Muscle of leg (tissue), 11 donors: ENCODE data around the gene OSBPL6. TPM values are rescaled to one million over a fixed set of nuclear protein-coding genes. Genes with fewer than 3 reads are reported as not detected.
"Not testable (repeated sequence)": the region's sequence is repeated elsewhere in the genome, so short reads cannot be mapped to it uniquely, and the experiment has no call there.

Experiments
- DNase-seq: peaks from one replicate; pipeline ENCODE4 v3.0.0; 2013
- H3K27ac ChIP-seq: one replicate; pipeline ENCODE4 v1.5.1; 2013; ENCODE audit warnings: mild to moderate bottlenecking, low read length, control low read depth
- H3K27me3 ChIP-seq: one replicate; pipeline ENCODE4 v1.6.1; 2013; ENCODE audit warnings: low read length; ENCODE audit not compliant: control insufficient read depth, insufficient read depth
- H3K36me3 ChIP-seq: one replicate; pipeline ENCODE4 v1.6.1; 2013; ENCODE audit warnings: low read length; ENCODE audit not compliant: control insufficient read depth, insufficient read depth
- H3K4me1 ChIP-seq: one replicate; pipeline ENCODE4 v1.6.1; 2013; ENCODE audit warnings: low read length; ENCODE audit not compliant: control insufficient read depth, insufficient read depth
- H3K4me3 ChIP-seq: one replicate; pipeline ENCODE4 v1.5.1; 2013; ENCODE audit warnings: low read length, control low read depth
- H3K9me3 ChIP-seq: replicated peaks from 2 replicates; pipeline ENCODE4 v1.6.1; 2013; ENCODE audit warnings: low read depth, low read length; ENCODE audit not compliant: control insufficient read depth
- WGBS: methylation state at CpG from one replicate; pipeline ENCODE4 v1.1.5; 2013; ENCODE audit warnings: missing lambda C conversion rate; ENCODE audit not compliant: insufficient coverage; 5-methylcytosine and 5-hydroxymethylcytosine counted together
- polyA plus RNA-seq, 8 donors: library from polyadenylated mRNA; unstranded; fragments of 120-200 nt; gene quantifications; one replicate each; pipeline versions ENCODE4 v1.2.1 to v1.2.3, GENCODE V29; 2013; ENCODE audit warnings: inconsistent platforms in 1 of 8, low replicate concordance in 1 of 8; ENCODE audit not compliant: insufficient read length in 8 of 8, insufficient read depth in 1 of 8
- total RNA-seq: library from RNA; stranded (reverse); fragments of 120-200 nt; gene quantifications from one replicate; pipeline ENCODE4 v1.2.4, GENCODE V29; 2013

The OSBPL6 gene
- total and polyA plus RNA-seq, 9 donors: 3.3 to 9.5 (median 5.4) TPM

- H3K36me3 ChIP-seq: no peaks in the 10 kb centered on the region
- no peak overlapping the region for H3K27ac ChIP-seq
- no peaks in the 10 kb centered on the region for H3K4me1 ChIP-seq
- H3K4me3 ChIP-seq: no peak overlapping the region
- 89% methylated on average over 3 of the region's 4 CpGs for WGBS
- H3K9me3 ChIP-seq: no peaks in the 10 kb centered on the region
- H3K27me3 ChIP-seq: no peaks in the 10 kb centered on the region
- DNase-seq: no peak
Observed at GRCh38 chr2:178315078-178315477, 120.8 kb downstream of the OSBPL6 start.

GRCh38 chr2:178315488-178315948, 121.2 kb downstream of the OSBPL6 start:
- H3K36me3 ChIP-seq: no peaks in the 10 kb centered on the region
- no peaks in the 10 kb centered on the region for H3K9me3 ChIP-seq
- H3K27me3 ChIP-seq: no peaks in the 10 kb centered on the region
- H3K4me1 ChIP-seq: no peaks in the 10 kb centered on the region
- H3K27ac ChIP-seq: no peak overlapping the region
- no peak for DNase-seq
- no peak overlapping the region for H3K4me3 ChIP-seq
- WGBS: no CpG with 5 or more reads among the region's 3 CpGs

GRCh38 chr2:178317811-178318210, 123.5 kb downstream of the OSBPL6 start:
- Histone ChIP-seq H3K36me3 (no peaks in the 10 kb centered on the region), H3K27ac (no peak overlapping the region), H3K4me3 (no peak overlapping the region), H3K9me3 (no peaks in the 10 kb centered on the region), H3K27me3 (no peaks in the 10 kb centered on the region), H3K4me1 (no peaks in the 10 kb centered on the region)
- no CpG with 5 or more reads among the region's 3 CpGs for WGBS
- peak; percentile 19 for DNase-seq

- H3K4me1 ChIP-seq: peaks cover 2% of the 10 kb centered on the region
- WGBS: no CpG with 5 or more reads among the region's 4 CpGs
- no peak for DNase-seq
Observed at GRCh38 chr2:178320011-178320585, 125.8 kb downstream of the OSBPL6 start.

DNA sequence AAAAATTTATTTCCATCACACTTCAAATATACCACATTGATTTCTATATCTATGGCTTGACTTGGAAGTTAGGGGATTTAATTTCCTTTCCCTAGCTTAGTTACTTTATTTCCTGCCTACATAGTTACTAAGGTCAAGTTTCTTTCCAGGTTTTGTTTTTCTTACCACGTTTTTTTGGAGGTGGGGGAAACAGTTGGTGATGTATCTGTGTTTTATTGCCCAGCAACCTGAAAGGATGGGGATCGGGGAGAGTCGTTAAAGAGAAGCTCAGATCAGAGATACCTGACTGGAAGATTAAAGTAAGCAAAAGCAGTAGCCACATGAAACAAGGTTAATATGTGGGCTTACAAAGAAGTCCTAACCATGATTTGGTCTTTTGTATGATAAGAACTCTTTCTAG, 127.8 kb downstream of the OSBPL6 start:
- no peak overlapping the region for H3K27ac ChIP-seq
- H3K9me3 ChIP-seq: no peaks in the 10 kb centered on the region

More at GRCh38 chr2:178320011-178320585, 125.8 kb downstream of the OSBPL6 start:
- Histone ChIP-seq H3K36me3 (no peaks in the 10 kb centered on the region), H3K9me3 (no peaks in the 10 kb centered on the region), H3K27me3 (no peaks in the 10 kb centered on the region), H3K4me3 (no peak overlapping the region), H3K27ac (no peak overlapping the region)

DNA sequence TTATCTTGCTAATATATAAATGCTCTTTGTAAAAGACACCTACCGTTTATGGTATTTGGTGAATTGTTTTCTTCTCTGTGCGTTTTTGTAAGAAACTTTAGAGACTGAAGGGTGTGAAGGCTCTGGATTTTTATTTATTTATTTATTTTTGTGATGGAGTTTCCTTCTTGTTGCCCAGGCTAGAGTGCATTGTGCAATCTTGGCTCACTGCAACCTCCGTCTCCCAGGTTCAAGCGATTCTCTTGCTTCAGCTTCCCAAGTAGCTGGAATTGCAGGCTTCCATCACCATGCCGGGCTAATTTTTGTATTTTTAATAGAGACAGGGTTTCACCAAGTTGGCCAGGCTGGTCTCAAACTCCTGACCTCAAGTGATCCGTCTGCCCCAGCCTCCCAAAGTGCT, 129.0 kb downstream of the OSBPL6 start:
- H3K36me3 ChIP-seq, H3K4me1 ChIP-seq, H3K4me3 ChIP-seq, H3K9me3 ChIP-seq, H3K27ac ChIP-seq, H3K27me3 ChIP-seq, DNase-seq: not testable (repeated sequence)
- WGBS: 80% methylated on average over 3 of the region's 6 CpGs

More for the DNA sequence above, 127.8 kb downstream of the OSBPL6 start:
- Histone ChIP-seq H3K4me1 (peaks cover 2% of the 10 kb centered on the region), H3K27me3 (no peaks in the 10 kb centered on the region), H3K4me3 (no peak overlapping the region), H3K36me3 (no peaks in the 10 kb centered on the region)
- 6% methylated on average over 2 of the region's 3 CpGs for WGBS
- no peak for DNase-seq

- H3K36me3 ChIP-seq: no peaks in the 10 kb centered on the region
- 48% methylated on average over 4 of the region's 5 CpGs for WGBS
- H3K4me3 ChIP-seq: no peak overlapping the region
- DNase-seq: no peak
- peaks cover 2% of the 10 kb centered on the region for H3K4me1 ChIP-seq
- no peak overlapping the region for H3K27ac ChIP-seq
- no peaks in the 10 kb centered on the region for H3K9me3 ChIP-seq
- H3K27me3 ChIP-seq: no peaks in the 10 kb centered on the region
Observed at GRCh38 chr2:178324077-178324476, 129.8 kb downstream of the OSBPL6 start.

DNA sequence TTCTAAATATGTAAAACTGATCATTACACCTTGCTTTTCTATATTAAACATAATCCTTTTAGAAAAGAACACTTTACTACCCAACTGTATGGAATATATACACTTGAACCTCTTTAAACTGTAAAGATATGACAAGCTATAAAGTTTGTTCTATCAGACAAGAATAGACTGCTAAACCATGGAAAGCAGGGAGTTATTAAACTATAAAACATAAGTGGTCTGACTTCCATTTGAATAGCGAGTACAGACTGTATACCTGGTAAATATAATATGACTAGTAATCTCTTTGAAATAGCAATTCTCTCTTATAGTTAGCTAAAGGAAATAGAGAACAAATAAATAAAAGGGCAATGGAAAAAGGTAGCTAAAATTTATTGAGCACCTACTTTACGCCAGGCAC, 131.0 kb downstream of the OSBPL6 start:
- no peak for DNase-seq
- H3K9me3 ChIP-seq: no peaks in the 10 kb centered on the region
- no peaks in the 10 kb centered on the region for H3K36me3 ChIP-seq
- H3K27ac ChIP-seq: no peak overlapping the region
- H3K4me3 ChIP-seq: no peak overlapping the region
- H3K27me3 ChIP-seq: no peaks in the 10 kb centered on the region
- H3K4me1 ChIP-seq: peaks cover 2% of the 10 kb centered on the region
- WGBS: no CpG with 5 or more reads among the region's 2 CpGs

DNA sequence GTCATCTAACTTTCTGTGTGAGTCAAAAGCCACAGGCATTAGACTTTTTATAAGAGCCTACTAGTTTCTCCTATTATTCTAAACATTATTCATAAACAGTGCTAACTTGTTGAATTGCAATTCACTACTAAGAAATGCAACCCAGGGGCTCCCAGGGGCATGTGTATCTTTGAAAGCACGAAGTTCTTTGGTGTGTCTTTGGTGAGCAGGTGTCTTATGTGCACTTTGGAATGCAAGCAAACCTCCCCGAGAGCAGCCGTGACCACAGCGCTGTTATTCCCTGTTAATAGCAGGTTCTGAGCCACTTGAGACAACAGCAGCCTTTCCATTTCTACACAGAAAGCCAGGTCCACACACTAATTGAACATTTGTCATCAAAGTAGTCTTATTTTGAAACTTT, 133.2 kb downstream of the OSBPL6 start:
- DNase-seq: no peak
- no CpG with 5 or more reads among the region's 4 CpGs for WGBS
- no peaks in the 10 kb centered on the region for H3K27me3 ChIP-seq
- H3K4me3 ChIP-seq: no peak overlapping the region
- H3K4me1 ChIP-seq: peaks cover 2% of the 10 kb centered on the region
- no peak overlapping the region for H3K27ac ChIP-seq
- H3K9me3 ChIP-seq: no peaks in the 10 kb centered on the region
- H3K36me3 ChIP-seq: no peaks in the 10 kb centered on the region

DNA sequence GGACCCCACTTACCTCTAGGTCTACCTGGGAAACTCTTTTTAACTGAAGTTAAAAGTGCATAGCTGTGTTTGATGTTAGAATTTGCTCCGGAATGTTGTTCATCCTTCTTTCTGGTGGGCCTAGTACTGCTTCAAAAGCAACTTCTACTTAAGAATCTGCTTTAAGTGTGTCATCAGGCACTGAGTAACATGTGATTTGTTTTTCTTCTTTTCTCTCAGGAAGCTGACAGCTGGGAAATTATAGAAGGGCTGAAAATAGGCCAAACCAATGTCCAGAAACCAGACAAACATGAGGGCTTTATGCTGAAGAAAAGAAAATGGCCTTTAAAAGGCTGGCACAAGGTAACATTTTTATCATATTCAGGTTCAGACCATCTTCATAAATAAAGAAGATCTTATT, 133.7 kb downstream of the OSBPL6 start:
- Histone ChIP-seq H3K27me3 (no peaks in the 10 kb centered on the region), H3K4me1 (peaks cover 2% of the 10 kb centered on the region), H3K36me3 (no peaks in the 10 kb centered on the region), H3K27ac (no peak overlapping the region), H3K4me3 (no peak overlapping the region), H3K9me3 (no peaks in the 10 kb centered on the region)
- WGBS: no CpG with 5 or more reads among the region's 1 CpG
- DNase-seq: peak; percentile 53
